Measurements from ENCODE around the gene SLC25A34. TPM values are rescaled to one million over a fixed set of nuclear protein-coding genes. Genes with fewer than 3 reads are reported as not detected.

Gene SLC25A34
- total RNA-seq, 4 donors from 2014 or later, result 0.98 to 2.6 (median 2.0) TPM

DNA sequence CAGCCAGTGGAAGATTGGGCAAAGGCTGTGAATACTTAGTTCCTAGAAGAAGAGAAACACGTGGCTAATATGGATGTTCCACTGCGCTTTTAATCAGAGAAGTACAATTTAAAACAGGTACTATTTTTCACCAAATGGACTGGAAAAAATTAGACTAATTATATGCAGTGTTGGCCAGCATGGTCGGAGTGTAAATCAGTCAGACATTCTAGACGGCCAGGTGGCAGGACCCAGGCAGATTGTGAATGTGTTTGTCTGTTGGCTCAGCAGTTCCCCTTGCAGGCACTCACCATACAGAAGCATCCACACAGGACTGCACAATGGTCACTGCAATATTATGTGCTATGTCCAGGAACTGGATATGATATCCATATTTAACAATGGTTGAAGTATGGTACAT is 23.9 kb upstream of the SLC25A34 start:
- H3K9me3 ChIP-seq, result no peaks in the 10 kb centered on the region
- no peak overlapping the region for H3K4me3 ChIP-seq (replicated peaks in 1 of 3)
- peaks cover 15 to 20% of the 10 kb centered on the region in 2 donors for H3K4me1 ChIP-seq
- 75 to 94% methylated on average over 4 of the region's 4 CpGs for WGBS, 2 donors
- intact Hi-C loops (cut with DNase I), result no loop called here
- no peak for TF ChIP-seq POLR2A (IDR thresholded peaks at IDR 0.05)
- TF ChIP-seq, protein P1, sequence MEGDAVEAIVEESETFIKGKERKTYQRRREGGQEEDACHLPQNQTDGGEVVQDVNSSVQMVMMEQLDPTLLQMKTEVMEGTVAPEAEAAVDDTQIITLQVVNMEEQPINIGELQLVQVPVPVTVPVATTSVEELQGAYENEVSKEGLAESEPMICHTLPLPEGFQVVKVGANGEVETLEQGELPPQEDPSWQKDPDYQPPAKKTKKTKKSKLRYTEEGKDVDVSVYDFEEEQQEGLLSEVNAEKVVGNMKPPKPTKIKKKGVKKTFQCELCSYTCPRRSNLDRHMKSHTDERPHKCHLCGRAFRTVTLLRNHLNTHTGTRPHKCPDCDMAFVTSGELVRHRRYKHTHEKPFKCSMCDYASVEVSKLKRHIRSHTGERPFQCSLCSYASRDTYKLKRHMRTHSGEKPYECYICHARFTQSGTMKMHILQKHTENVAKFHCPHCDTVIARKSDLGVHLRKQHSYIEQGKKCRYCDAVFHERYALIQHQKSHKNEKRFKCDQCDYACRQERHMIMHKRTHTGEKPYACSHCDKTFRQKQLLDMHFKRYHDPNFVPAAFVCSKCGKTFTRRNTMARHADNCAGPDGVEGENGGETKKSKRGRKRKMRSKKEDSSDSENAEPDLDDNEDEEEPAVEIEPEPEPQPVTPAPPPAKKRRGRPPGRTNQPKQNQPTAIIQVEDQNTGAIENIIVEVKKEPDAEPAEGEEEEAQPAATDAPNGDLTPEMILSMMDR (IDR thresholded peaks at IDR 0.05), result no peak
- no peak for DNase-seq
- no peaks in the 10 kb centered on the region for H3K27me3 ChIP-seq
- H3K27ac ChIP-seq, result no peak overlapping the region
- peaks cover 9 to 11% of the 10 kb centered on the region in 2 donors for H3K36me3 ChIP-seq

DNA sequence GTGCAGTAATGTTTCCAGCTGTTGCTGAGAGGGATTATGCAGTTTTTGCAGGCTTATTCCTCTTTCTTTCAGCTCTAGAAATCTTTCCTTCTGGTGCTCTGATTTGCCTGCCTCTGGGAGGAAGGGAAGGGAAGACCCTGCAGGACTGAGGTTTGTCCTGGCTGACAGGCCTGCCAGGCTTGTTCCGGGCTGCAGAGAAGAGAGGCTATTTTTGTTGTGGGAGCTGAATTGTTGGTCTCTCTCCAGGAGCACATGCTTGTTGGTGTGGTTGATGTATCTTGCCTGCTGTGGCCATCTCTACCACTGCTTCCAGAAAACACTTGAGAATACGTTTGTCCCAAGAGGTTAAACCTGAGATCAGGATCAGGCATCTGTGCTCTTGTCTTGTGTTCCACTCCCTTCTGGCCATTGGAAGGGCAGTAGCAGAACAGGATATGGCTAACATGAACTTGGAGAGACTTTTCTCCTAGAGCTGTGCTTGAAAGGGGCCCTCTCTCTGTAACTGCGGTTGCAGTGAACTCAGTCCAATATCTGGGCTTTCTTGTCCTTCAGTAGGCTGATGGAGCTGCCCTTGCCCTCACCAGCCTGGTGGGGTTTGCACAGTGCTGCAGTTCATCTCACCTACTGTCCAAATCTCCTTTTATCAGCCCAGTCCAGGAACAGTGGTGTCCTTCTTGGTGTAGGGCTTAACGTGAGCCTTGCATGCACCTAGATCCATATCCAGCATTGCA is 21.5 kb upstream of the SLC25A34 start:
- Histone ChIP-seq H3K4me1 (peaks cover 15% of the 10 kb centered on the region in 2 donors), H3K4me3 (replicated peaks in 1 of 3) (no peak overlapping the region), H3K9me3 (no peaks in the 10 kb centered on the region), H3K27me3 (no peaks in the 10 kb centered on the region), H3K36me3 (peaks cover 29 to 31% of the 10 kb centered on the region in 2 donors), H3K27ac (peak overlapping the region in 2 of 3 donors; percentile 41 to 61)
- intact Hi-C loops (cut with DNase I), result no loop called here
- WGBS, 2 donors, result 30 to 31% methylated on average over 3 to 4 of the region's 4 CpGs
- TF ChIP-seq POLR2A (IDR thresholded peaks at IDR 0.05), result no peak
- TF ChIP-seq, protein P1 (IDR thresholded peaks at IDR 0.05), result no peak
- peak; percentile 44 to 53 for DNase-seq

DNA sequence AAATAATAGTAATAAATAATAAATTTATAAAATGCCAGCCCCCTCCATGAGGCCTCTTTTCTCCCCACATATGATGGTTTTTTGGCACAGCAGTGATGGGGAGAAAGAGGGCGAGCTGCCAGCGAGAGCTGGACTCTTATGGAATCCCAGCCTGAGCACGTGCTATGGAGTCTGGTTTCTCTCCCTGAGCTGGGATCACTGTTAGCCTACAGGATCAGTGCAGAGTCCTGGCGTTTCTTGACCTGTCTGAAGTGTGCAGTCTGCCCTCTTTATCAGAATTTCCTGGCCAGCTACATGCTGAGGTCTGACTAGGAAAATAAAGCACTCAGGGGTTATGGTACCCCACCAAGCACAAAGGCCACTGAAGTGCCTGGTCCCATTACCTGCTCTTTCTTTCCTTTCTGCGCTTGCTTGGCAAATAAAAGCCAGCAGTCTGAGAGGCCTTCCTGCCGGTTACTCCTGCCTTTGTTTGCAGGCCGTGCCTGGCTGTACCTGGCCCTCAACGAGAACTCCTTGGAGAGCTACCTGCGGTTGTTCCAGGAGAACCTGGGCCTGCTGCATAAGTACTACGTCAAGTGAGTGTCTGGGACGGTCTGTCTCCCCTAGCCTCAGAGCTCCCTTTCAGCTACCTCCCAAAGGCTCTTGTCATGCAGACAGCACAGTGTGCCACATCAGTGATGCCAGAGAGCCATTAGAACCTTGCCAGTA is 18.5 kb upstream of the SLC25A34 start:
- H3K4me1 ChIP-seq, result peaks cover 15% of the 10 kb centered on the region in 2 donors
- intact Hi-C loops (cut with DNase I), result no loop called here
- no peaks in the 10 kb centered on the region for H3K9me3 ChIP-seq
- TF ChIP-seq POLR2A (IDR thresholded peaks at IDR 0.05), result no peak
- TF ChIP-seq, protein P1 (IDR thresholded peaks at IDR 0.05), result no peak
- no peak overlapping the region for H3K4me3 ChIP-seq (replicated peaks in 1 of 3)
- H3K27ac ChIP-seq, result no peak overlapping the region
- no peak for DNase-seq
- H3K27me3 ChIP-seq, result no peaks in the 10 kb centered on the region
- H3K36me3 ChIP-seq, result peaks cover 40 to 48% of the 10 kb centered on the region in 2 donors
- WGBS, 2 donors, result 82 to 83% methylated on average over 11 of the region's 11 CpGs

DNA sequence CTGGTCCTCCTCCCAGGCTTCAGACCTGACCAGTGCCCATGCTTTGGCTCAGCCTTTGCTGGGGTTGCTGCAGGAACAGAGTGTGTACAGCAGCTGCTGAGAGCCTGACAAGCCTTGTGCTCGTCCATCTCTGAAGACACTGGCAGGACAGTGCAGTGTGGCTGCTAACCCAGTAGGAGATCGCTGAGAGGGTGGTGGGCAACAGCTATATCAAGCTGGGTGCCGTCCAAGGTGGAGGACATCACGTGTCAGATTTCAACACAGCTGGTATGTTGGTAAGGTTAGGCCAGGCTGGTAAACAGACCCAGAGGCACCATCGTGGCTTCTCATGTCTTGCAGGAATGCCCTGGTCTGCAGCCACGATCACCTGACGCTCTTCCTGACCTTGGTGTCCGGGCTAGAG is 17.9 kb upstream of the SLC25A34 start:
- DNase-seq, result no peak
- TF ChIP-seq POLR2A (IDR thresholded peaks at IDR 0.05), result no peak
- TF ChIP-seq, protein P1 (IDR thresholded peaks at IDR 0.05), result no peak
- intact Hi-C loops (cut with DNase I), result no loop called here
- no peaks in the 10 kb centered on the region for H3K27me3 ChIP-seq
- no peaks in the 10 kb centered on the region for H3K9me3 ChIP-seq
- no peak overlapping the region for H3K4me3 ChIP-seq (replicated peaks in 1 of 3)
- 92 to 96% methylated on average over 4 to 8 of the region's 8 CpGs for WGBS, 2 donors
- peaks cover 40 to 48% of the 10 kb centered on the region in 2 donors for H3K36me3 ChIP-seq
- peaks cover 15% of the 10 kb centered on the region in 2 donors for H3K4me1 ChIP-seq
- H3K27ac ChIP-seq, result no peak overlapping the region

Measured in thyroid gland (tissue), 4 donors.